GM18873 (cell line): ENCODE data around the gene SELENOS.

Experiments
- ATAC-seq: cut with Tn5 transposase; IDR thresholded peaks from one replicate; pipeline ENCODE4 v1.9.1; 2021; ENCODE audit warnings: mild to moderate bottlenecking, moderate library complexity, moderate number of reproducible peaks; ENCODE audit not compliant: unreplicated experiment, low FRiP score

SELENOS gene

GRCh38 chr15:101280007-101280406 is 2.7 kb upstream of the SELENOS start:
- ATAC-seq, result no peak

- ATAC-seq, result no peak
Measured at GRCh38 chr15:101277943-101278564, 769 bp upstream of the SELENOS start.

- no peak for ATAC-seq
Measured at GRCh38 chr15:101276501-101277037, 716 bp downstream of the SELENOS start.

GRCh38 chr15:101275018-101275417 is 2.3 kb downstream of the SELENOS start:
- ATAC-seq, result no peak

GRCh38 chr15:101273534-101273933 is 3.8 kb downstream of the SELENOS start:
- no peak for ATAC-seq

GRCh38 chr15:101272584-101272983 is 4.7 kb downstream of the SELENOS start:
- ATAC-seq, result no peak

- no peak for ATAC-seq
Measured at GRCh38 chr15:101269479-101270223, 7.6 kb downstream of the SELENOS start.

GRCh38 chr15:101267320-101268104 is 9.8 kb downstream of the SELENOS start:
- no peak for ATAC-seq

GRCh38 chr15:101266787-101267186 is 10.5 kb downstream of the SELENOS start:
- no peak for ATAC-seq

GRCh38 chr15:101266034-101266433 is 11.3 kb downstream of the SELENOS start:
- ATAC-seq, result no peak

- no peak for ATAC-seq
Measured at GRCh38 chr15:101264911-101265641, 12.2 kb downstream of the SELENOS start.

- no peak for ATAC-seq
Measured at GRCh38 chr15:101264011-101264410, 13.3 kb downstream of the SELENOS start.

- ATAC-seq, result no peak
Measured at GRCh38 chr15:101262551-101262950, 14.7 kb downstream of the SELENOS start.

- no peak for ATAC-seq
Measured at GRCh38 chr15:101258238-101259144, 18.8 kb downstream of the SELENOS start.

- ATAC-seq, result no peak
Measured at GRCh38 chr15:101256757-101257156, 20.5 kb downstream of the SELENOS start.

GRCh38 chr15:101255615-101256241 is 21.6 kb downstream of the SELENOS start:
- no peak for ATAC-seq

GRCh38 chr15:101255051-101255395 is 22.3 kb downstream of the SELENOS start:
- ATAC-seq, result no peak

- ATAC-seq, result no peak
Measured at GRCh38 chr15:101254157-101255050, 22.9 kb downstream of the SELENOS start.
